ENCODE results near the gene RADIL. TPM values are rescaled to one million over a fixed set of nuclear protein-coding genes. Genes with fewer than 3 reads are reported as not detected.

Gene RADIL
- total RNA-seq, 1 donor from 2014 or later: 2.4 TPM

- peak; percentile 33 for DNase-seq (ENCODE audit: low spot score)
These were observed 1.1 kb downstream of the RADIL start for GRCh38 chr7:4882169-4883032.

DNA sequence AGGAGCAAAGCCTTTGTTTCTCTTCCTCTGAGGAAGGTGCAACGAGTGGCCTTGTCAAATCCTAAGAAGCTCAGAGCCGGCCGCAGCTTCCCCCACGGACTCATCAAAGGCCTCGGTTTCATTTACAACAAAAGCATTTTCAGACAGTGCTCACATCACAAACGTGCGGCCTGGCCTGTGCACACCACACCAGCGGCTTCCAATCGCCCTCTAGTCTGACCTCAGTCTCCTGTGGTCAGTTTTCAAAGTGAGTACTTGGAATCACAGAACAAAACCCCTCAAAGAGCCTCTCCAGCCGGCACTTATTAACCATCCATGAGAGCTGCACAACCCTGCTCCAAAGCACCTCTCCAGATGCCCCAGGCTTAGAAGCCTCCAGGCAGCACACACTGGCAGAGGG lies 3.3 kb downstream of the RADIL start:
- no peak for DNase-seq (ENCODE audit: low spot score)

GRCh38 chr7:4879396-4880081 lies 4.0 kb downstream of the RADIL start:
- no peak for DNase-seq (ENCODE audit: low spot score)

GRCh38 chr7:4878336-4879335 lies 4.9 kb downstream of the RADIL start:
- DNase-seq (ENCODE audit: low spot score): no peak

DNA sequence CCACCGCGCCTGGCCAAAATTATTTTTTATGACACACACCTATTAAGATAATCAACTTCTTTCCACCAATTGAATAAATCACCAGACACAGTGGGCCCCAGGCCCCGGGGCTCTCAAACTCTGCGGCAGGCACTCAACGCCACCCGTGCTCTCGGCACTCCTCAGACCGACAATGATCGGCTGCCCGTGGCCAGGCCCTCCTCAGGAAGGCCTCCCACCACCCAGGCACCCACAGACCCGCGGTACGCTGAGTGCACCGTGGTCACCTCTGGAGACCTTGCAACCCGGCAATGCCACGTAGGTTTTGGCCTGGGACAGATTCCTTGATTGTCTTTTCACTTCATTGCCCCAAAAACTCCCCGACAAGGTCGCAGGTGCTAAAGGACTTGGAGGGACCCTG lies 6.9 kb downstream of the RADIL start:
- no peak for DNase-seq (ENCODE audit: low spot score)

- DNase-seq (ENCODE audit: low spot score): no peak
These were observed 8.1 kb downstream of the RADIL start for GRCh38 chr7:4875391-4875790.

DNA sequence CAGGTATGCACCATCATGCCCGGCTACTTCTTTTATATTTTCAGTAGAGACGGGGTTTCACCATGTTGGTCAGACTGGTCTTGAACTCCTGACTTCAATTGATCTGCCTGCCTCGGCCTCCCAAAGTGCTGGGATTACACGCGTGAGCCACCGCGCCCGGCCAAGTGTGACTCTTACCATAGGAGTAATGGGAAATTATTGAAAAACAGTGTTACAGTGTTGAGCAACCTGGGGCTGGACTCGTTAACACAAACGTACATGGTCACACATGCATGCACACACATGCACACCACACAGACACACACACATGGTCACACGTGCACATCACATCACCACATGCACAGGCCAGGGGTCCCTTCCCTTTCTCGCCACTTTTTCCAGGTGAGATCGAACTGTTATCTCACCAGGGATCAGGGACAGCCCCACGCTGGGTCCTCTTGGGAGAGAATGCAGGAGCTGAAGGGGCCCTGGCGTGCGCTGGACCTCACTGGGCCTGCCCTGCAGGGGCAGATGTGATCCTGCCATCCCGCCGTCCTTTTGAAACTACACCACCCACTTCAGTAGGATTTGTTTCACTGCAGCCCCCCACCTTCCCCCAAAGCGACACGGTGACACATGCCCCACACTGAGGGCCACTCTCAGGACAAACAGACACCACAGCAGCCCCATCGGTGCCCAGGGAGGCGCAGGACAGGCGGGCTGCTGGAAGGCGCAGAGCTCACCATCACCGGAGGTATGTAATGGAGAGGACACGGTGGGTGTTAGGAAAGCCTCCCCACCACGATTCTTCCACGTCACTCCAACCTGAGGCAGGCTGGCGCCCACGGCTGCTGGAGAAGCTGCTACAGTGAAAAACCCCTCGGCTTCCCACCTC lies 10.2 kb downstream of the RADIL start:
- DNase-seq (ENCODE audit: low spot score): no peak

- no peak for DNase-seq (ENCODE audit: low spot score)
These were observed 11.4 kb downstream of the RADIL start for GRCh38 chr7:4871930-4872675.

DNA sequence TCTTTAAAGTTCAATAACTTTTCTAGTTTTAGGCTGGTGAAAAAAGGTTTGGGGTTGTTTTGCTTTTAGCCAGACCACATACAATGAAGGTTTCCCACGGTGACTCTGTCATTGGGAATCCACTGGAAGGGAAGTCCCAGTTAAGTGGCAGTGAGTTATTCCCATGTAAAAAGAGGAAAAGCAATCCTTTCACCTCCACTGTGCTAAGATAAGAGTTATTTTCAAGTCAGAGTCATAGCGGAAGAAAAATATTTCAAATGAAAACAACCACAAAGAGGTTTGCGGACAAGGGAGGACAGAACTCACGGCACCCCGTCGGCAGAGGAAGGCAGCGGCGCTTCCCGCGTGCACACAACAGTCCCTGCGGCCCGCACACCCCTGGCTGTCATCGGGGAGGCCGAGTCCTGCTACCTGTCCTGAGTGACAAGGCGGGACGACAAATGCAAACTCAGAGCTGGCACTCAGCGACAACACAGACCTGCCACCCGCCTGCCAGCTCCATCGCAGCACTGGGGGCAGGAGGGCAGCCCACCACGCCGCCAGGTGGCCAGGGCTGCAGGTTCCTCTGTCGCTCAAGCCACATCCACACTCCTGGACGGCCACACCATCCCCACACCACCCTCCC lies 12.3 kb downstream of the RADIL start:
- DNase-seq (ENCODE audit: low spot score): no peak

- DNase-seq (ENCODE audit: low spot score): no peak
These were observed 15.0 kb downstream of the RADIL start for GRCh38 chr7:4868493-4868892.

DNA sequence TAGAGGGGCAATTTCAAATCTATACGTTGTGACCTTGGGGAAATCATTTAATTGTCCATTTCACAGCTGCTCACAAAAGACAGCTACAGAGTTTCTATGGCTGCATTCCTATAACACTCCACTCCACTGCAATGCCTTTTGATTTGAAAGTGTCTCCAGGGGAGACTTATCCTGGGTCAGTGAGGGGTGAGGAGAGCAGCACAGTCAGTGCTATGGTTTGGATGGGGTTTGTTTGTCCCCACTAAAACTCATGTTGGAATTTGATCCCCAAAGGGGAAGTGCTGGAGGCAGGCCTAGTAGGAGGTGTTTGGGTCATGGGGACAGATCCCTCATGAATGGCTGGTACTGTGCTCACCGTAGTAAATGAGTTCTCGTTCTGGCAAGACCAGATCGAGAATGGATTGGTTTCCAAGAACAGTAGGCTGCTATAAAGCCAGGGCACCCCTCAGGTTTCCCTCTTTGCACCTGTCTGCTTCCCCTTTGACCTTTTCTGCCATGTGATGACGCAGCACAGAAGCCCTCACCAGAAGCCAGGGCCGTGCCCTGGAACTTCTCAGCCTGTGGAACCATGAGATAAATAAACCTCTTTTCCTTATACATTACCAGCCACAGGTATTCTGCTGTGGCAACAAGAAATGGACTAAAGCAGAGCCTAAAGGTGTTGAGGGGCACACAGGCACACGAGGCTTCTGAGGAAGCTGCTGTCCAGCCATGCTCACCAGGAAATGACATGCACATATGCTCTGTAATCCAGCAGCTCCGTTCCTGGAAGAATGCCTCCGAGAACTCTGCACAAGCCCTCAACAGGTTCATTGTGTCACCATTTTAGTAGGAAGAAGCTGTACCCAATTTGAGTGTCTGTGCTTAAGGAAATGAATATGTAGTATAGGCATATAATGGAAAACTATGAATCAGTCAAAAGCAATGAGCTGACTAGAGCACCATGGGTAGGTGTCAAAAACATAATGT lies 16.7 kb downstream of the RADIL start:
- no peak for DNase-seq (ENCODE audit: low spot score)

GRCh38 chr7:4862156-4862555 lies 21.4 kb downstream of the RADIL start:
- DNase-seq (ENCODE audit: low spot score): no peak

- DNase-seq (ENCODE audit: low spot score): no peak
These were observed 21.8 kb downstream of the RADIL start, which contains the start of gene PAPOLB for GRCh38 chr7:4861673-4862072. PAPOLB (minus strand) TSS chr7:4862030; CDS start chr7:4861810, 220 bp downstream.

GRCh38 chr7:4861227-4861626 lies 22.3 kb downstream of the RADIL start:
- DNase-seq (ENCODE audit: low spot score): no peak

GRCh38 chr7:4857189-4857588 lies 26.3 kb downstream of the RADIL start:
- no peak for DNase-seq (ENCODE audit: low spot score)

GRCh38 chr7:4856336-4857057 lies 27.0 kb downstream of the RADIL start:
- no peak for DNase-seq (ENCODE audit: low spot score)

- DNase-seq (ENCODE audit: low spot score): no peak
These were observed 28.6 kb downstream of the RADIL start for GRCh38 chr7:4854916-4855315.

All from mucosa of gallbladder (tissue), 1 donor.